ENCODE measurements around the gene MPP4.

Gene MPP4

GRCh38 chr2:201685156-201685555, 13.3 kb downstream of the MPP4 start:
- in situ Hi-C loops (cut with HindIII; ENCODE audit: low pct_ligation_motif_present, low sequenced_read_pairs): no loop called here
- TF ChIP-seq CTCF (IDR thresholded peaks at IDR 0.05; ENCODE audit: low read depth, low read length, missing control alignments): no peak
- Histone ChIP-seq H3K4me3 (ENCODE audit: low read depth, low read length) (no peak overlapping the region), H3K36me3 (replicated peaks) (peaks cover 7% of the 10 kb centered on the region), H3K27me3 (replicated peaks) (no peaks in the 10 kb centered on the region), H3K27ac (no peak overlapping the region)
- no peak for DNase-seq

- in situ Hi-C loops (cut with HindIII; ENCODE audit: low pct_ligation_motif_present, low sequenced_read_pairs): no loop called here
- no peak overlapping the region for H3K27ac ChIP-seq
- H3K36me3 ChIP-seq (replicated peaks): peaks cover 9% of the 10 kb centered on the region
- no peak for DNase-seq
- no peak overlapping the region for H3K4me3 ChIP-seq (ENCODE audit: low read depth, low read length)
- H3K27me3 ChIP-seq (replicated peaks): no peaks in the 10 kb centered on the region
- TF ChIP-seq CTCF (IDR thresholded peaks at IDR 0.05; ENCODE audit: low read depth, low read length, missing control alignments): peak; percentile 80
Measured at GRCh38 chr2:201680743-201681142, 17.7 kb downstream of the MPP4 start.

GRCh38 chr2:201678401-201678800, 20.0 kb downstream of the MPP4 start:
- in situ Hi-C loops (cut with HindIII; ENCODE audit: low pct_ligation_motif_present, low sequenced_read_pairs): no loop called here
- no peak for DNase-seq
- Histone ChIP-seq H3K27ac (no peak overlapping the region), H3K27me3 (replicated peaks) (no peaks in the 10 kb centered on the region), H3K36me3 (replicated peaks) (peaks cover 9% of the 10 kb centered on the region), H3K4me3 (ENCODE audit: low read depth, low read length) (no peak overlapping the region)
- TF ChIP-seq CTCF (IDR thresholded peaks at IDR 0.05; ENCODE audit: low read depth, low read length, missing control alignments): no peak

GRCh38 chr2:201675454-201675853, 23.0 kb downstream of the MPP4 start:
- no peak for TF ChIP-seq CTCF (IDR thresholded peaks at IDR 0.05; ENCODE audit: low read depth, low read length, missing control alignments)
- H3K27ac ChIP-seq: no peak overlapping the region
- H3K36me3 ChIP-seq (replicated peaks): peaks cover 5% of the 10 kb centered on the region
- no peaks in the 10 kb centered on the region for H3K27me3 ChIP-seq (replicated peaks)
- in situ Hi-C loops (cut with HindIII; ENCODE audit: low pct_ligation_motif_present, low sequenced_read_pairs): no loop called here
- no peak for DNase-seq
- H3K4me3 ChIP-seq (ENCODE audit: low read depth, low read length): no peak overlapping the region

- Histone ChIP-seq H3K4me3 (ENCODE audit: low read depth, low read length) (no peak overlapping the region), H3K27me3 (replicated peaks) (no peaks in the 10 kb centered on the region), H3K36me3 (replicated peaks) (peaks cover under 1% of the 10 kb centered on the region), H3K27ac (no peak overlapping the region)
- DNase-seq: no peak
- in situ Hi-C loops (cut with HindIII; ENCODE audit: low pct_ligation_motif_present, low sequenced_read_pairs): no loop called here
- TF ChIP-seq CTCF (IDR thresholded peaks at IDR 0.05; ENCODE audit: low read depth, low read length, missing control alignments): no peak
Measured at GRCh38 chr2:201674794-201675193, 23.6 kb downstream of the MPP4 start.

- in situ Hi-C loops (cut with HindIII; ENCODE audit: low pct_ligation_motif_present, low sequenced_read_pairs): no loop called here
- H3K27me3 ChIP-seq (replicated peaks): no peaks in the 10 kb centered on the region
- no peak for DNase-seq
Measured at GRCh38 chr2:201674298-201674697, 24.1 kb downstream of the MPP4 start.

More at GRCh38 chr2:201674298-201674697, 24.1 kb downstream of the MPP4 start:
- TF ChIP-seq CTCF (IDR thresholded peaks at IDR 0.05; ENCODE audit: low read depth, low read length, missing control alignments): no peak
- Histone ChIP-seq H3K4me3 (ENCODE audit: low read depth, low read length) (no peak overlapping the region), H3K36me3 (replicated peaks) (no peaks in the 10 kb centered on the region), H3K27ac (no peak overlapping the region)

Measured in brain microvascular endothelial cell (primary cell).